ENCODE measurements around the gene SLC16A11.
"Not testable (repeated sequence)": the region's sequence is repeated elsewhere in the genome, so short reads cannot be mapped to it uniquely, and the experiment has no call there.

SLC16A11 gene

GRCh38 chr17:7070712-7071111, 26.8 kb upstream of the SLC16A11 start:
- DNase-seq, result no peak
- TF ChIP-seq POLR2A (IDR thresholded peaks at IDR 0.05; ENCODE audit: low read length) (no peak), GATA1 (IDR thresholded peaks at IDR 0.05; ENCODE audit: low read depth, low read length) (no peak)

GRCh38 chr17:7068268-7068667, 24.4 kb upstream of the SLC16A11 start:
- TF ChIP-seq POLR2A (IDR thresholded peaks at IDR 0.05; ENCODE audit: low read length), result no peak
- TF ChIP-seq GATA1 (IDR thresholded peaks at IDR 0.05; ENCODE audit: low read depth, low read length), result no peak
- no peak for DNase-seq

GRCh38 chr17:7067198-7067597, 23.3 kb upstream of the SLC16A11 start:
- TF ChIP-seq GATA1 (IDR thresholded peaks at IDR 0.05; ENCODE audit: low read depth, low read length), result no peak
- no peak for TF ChIP-seq POLR2A (IDR thresholded peaks at IDR 0.05; ENCODE audit: low read length)
- DNase-seq, result no peak

- no peak for TF ChIP-seq GATA1 (IDR thresholded peaks at IDR 0.05; ENCODE audit: low read depth, low read length)
- no peak for TF ChIP-seq POLR2A (IDR thresholded peaks at IDR 0.05; ENCODE audit: low read length)
- DNase-seq, result no peak
These were observed 20.4 kb upstream of the SLC16A11 start for GRCh38 chr17:7064261-7064660.

- TF ChIP-seq POLR2A (IDR thresholded peaks at IDR 0.05; ENCODE audit: low read length), result no peak
- no peak for TF ChIP-seq GATA1 (IDR thresholded peaks at IDR 0.05; ENCODE audit: low read depth, low read length)
- no peak for DNase-seq
These were observed 19.7 kb upstream of the SLC16A11 start for GRCh38 chr17:7063518-7064094.

- DNase-seq, result no peak
- no peak for TF ChIP-seq POLR2A (IDR thresholded peaks at IDR 0.05; ENCODE audit: low read length)
- TF ChIP-seq GATA1 (IDR thresholded peaks at IDR 0.05; ENCODE audit: low read depth, low read length), result no peak
These were observed 16.4 kb upstream of the SLC16A11 start for GRCh38 chr17:7060165-7060891.

GRCh38 chr17:7058831-7059447, 15.0 kb upstream of the SLC16A11 start:
- DNase-seq, result no peak
- TF ChIP-seq POLR2A (IDR thresholded peaks at IDR 0.05; ENCODE audit: low read length), result no peak
- no peak for TF ChIP-seq GATA1 (IDR thresholded peaks at IDR 0.05; ENCODE audit: low read depth, low read length)

GRCh38 chr17:7056386-7056785, 12.5 kb upstream of the SLC16A11 start:
- DNase-seq, result no peak

GRCh38 chr17:7050583-7050982, 6.7 kb upstream of the SLC16A11 start:
- not testable (repeated sequence) for DNase-seq

More at GRCh38 chr17:7056386-7056785, 12.5 kb upstream of the SLC16A11 start:
- no peak for TF ChIP-seq POLR2A (IDR thresholded peaks at IDR 0.05; ENCODE audit: low read length)
- no peak for TF ChIP-seq GATA1 (IDR thresholded peaks at IDR 0.05; ENCODE audit: low read depth, low read length)

GRCh38 chr17:7048968-7049367, 5.1 kb upstream of the SLC16A11 start:
- TF ChIP-seq GATA1 (IDR thresholded peaks at IDR 0.05; ENCODE audit: low read depth, low read length) (no peak), POLR2A (IDR thresholded peaks at IDR 0.05; ENCODE audit: low read length) (no peak)
- DNase-seq, result no peak

- DNase-seq, result no peak
- TF ChIP-seq POLR2A (IDR thresholded peaks at IDR 0.05; ENCODE audit: low read length), result no peak
- TF ChIP-seq GATA1 (IDR thresholded peaks at IDR 0.05; ENCODE audit: low read depth, low read length), result no peak
These were observed 3.7 kb upstream of the SLC16A11 start for GRCh38 chr17:7047566-7047965.

GRCh38 chr17:7046725-7047397, 3.0 kb upstream of the SLC16A11 start:
- peak; percentile 49 to 57 for DNase-seq

- no peak for DNase-seq
- no peak for TF ChIP-seq POLR2A (IDR thresholded peaks at IDR 0.05; ENCODE audit: low read length)
- no peak for TF ChIP-seq GATA1 (IDR thresholded peaks at IDR 0.05; ENCODE audit: low read depth, low read length)
These were observed 2.3 kb upstream of the SLC16A11 start for GRCh38 chr17:7046127-7046724.

- DNase-seq, result peak; percentile 72 to 83
- no peak for TF ChIP-seq GATA1 (IDR thresholded peaks at IDR 0.05; ENCODE audit: low read depth, low read length)
- TF ChIP-seq POLR2A (IDR thresholded peaks at IDR 0.05; ENCODE audit: low read length), result no peak
These were observed 1.7 kb upstream of the SLC16A11 start for GRCh38 chr17:7045492-7046126.

Data from erythroblast (primary cell).